ENCODE data around the gene TWNK. TPM values are rescaled to one million over a fixed set of nuclear protein-coding genes. Genes with fewer than 3 reads are reported as not detected.
A peak's percentile ranks its signal among the peaks of the same experiment; 100 is the strongest.

Gene TWNK
- total RNA-seq, 1 experiment from 2014 or later = 14.6 TPM

GRCh38 chr10:101041252-101041761, 54.0 kb downstream of the TWNK start:
- Histone ChIP-seq H3K9me3 (no peaks in the 10 kb centered on the region), H3K36me3 (peaks cover 25% of the 10 kb centered on the region), H3K4me3 (no peak overlapping the region), H3K27me3 (no peaks in the 10 kb centered on the region)
- DNase-seq = peak; percentile 71

DNA sequence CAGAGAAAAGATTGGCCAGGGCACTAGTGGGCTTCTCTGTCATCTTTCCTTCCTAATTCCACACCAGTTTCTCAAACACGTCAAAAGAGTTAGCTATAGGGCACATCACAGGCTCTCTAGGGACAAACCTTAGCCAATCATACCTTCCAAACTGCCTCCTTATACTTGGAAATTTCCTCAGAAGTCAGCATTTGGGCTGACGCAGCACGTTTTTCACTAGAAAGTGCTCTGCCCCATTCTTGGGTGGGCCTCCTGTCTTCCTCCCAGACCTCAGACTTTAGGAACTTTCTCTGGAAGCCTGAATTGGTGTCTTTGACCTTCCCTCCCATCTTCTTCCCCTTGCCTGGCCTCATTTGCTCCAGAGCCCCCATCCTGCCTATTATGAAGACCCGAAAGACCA, 54.8 kb downstream of the TWNK start:
- Histone ChIP-seq H3K9me3 (no peaks in the 10 kb centered on the region), H3K27me3 (no peaks in the 10 kb centered on the region), H3K36me3 (peaks cover 16% of the 10 kb centered on the region), H3K4me3 (peak overlapping the region; percentile 61)
- no peak for DNase-seq

- Histone ChIP-seq H3K36me3 (peaks cover 9% of the 10 kb centered on the region), H3K4me3 (peak overlapping the region; percentile 61), H3K9me3 (no peaks in the 10 kb centered on the region), H3K27me3 (no peaks in the 10 kb centered on the region)
- peak; percentile 98 for DNase-seq
Measured at GRCh38 chr10:101042667-101043362, 55.5 kb downstream of the TWNK start.

DNA sequence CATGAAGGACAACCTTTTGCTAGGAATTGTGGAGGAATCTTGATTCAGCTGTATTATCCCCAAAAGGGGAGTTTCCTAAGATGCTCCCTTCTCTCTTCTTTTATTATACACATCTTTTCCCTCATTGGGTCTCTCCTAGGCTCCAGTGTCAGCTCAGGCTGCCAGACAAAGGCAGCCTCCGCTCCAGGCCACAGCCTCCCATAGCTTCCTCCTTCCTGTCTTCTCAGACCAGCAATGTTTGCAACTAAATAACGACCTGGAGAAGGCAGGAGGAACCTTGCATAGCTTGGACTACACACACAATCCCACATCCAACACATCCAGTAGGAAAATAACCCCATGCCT, 56.0 kb downstream of the TWNK start:
- Histone ChIP-seq H3K9me3 (no peaks in the 10 kb centered on the region), H3K4me3 (peak overlapping the region; percentile 61), H3K36me3 (peaks cover 4% of the 10 kb centered on the region), H3K27me3 (no peaks in the 10 kb centered on the region)
- DNase-seq = no peak

Other genes with a start within 250 kb of the TWNK start
- not detected in 2 replicates for gene PAX2, start 242.0 kb upstream of the TWNK start, total RNA-seq (2014; rRNA removed; shearing (Covaris generic); ENCODE audit: low replicate concordance)
- gene SLF2, start 74.6 kb upstream of the TWNK start, total RNA-seq (2014; rRNA removed; shearing (Covaris generic); ENCODE audit: low replicate concordance) = 10.7 and 19.9 TPM in 2 replicates
- not detected in 2 replicates for gene SEMA4G, start 18.0 kb upstream of the TWNK start, total RNA-seq (2014; rRNA removed; shearing (Covaris generic); ENCODE audit: low replicate concordance)
- gene MRPL43, start within 50 bp of the TWNK start, total RNA-seq (2014; rRNA removed; shearing (Covaris generic); ENCODE audit: low replicate concordance) = 85.9 and 134 TPM in 2 replicates
- 60.9 and 64.4 TPM in 2 replicates for gene LZTS2, start 12.3 kb downstream of the TWNK start, total RNA-seq (2014; rRNA removed; shearing (Covaris generic); ENCODE audit: low replicate concordance)
- 1.4 and 2.5 TPM in 2 replicates for gene PDZD7, start 43.6 kb downstream of the TWNK start, total RNA-seq (2014; rRNA removed; shearing (Covaris generic); ENCODE audit: low replicate concordance)
- gene SFXN3, start 43.7 kb downstream of the TWNK start, total RNA-seq (2014; rRNA removed; shearing (Covaris generic); ENCODE audit: low replicate concordance) = 27.4 and 38.5 TPM in 2 replicates
- 27.7 and 54.4 TPM in 2 replicates for gene KAZALD1, start 74.4 kb downstream of the TWNK start, total RNA-seq (2014; rRNA removed; shearing (Covaris generic); ENCODE audit: low replicate concordance)
- not detected in 2 replicates for gene TLX1, start 143.8 kb downstream of the TWNK start, total RNA-seq (2014; rRNA removed; shearing (Covaris generic); ENCODE audit: low replicate concordance)
- gene LBX1, start 241.9 kb downstream of the TWNK start, total RNA-seq (2014; rRNA removed; shearing (Covaris generic); ENCODE audit: low replicate concordance) = 2.0 and 3.0 TPM in 2 replicates